H1 (cell line): ENCODE measurements around the gene PEX14.

Source experiments
- CTCF ChIP-seq, 3 experiments: IDR thresholded peaks; 1 replicate in 2 of 3; 2 replicates in 1 of 3; pipeline versions ENCODE4 v1.5.1 to v1.6.1; 2011; ENCODE audit warnings: low read length in 3 of 3, mild to moderate bottlenecking in 3 of 3, inconsistent platforms in 2 of 3, low read depth in 1 of 3, moderate library complexity in 1 of 3; ENCODE audit not compliant: insufficient read depth in 1 of 3; ENCODE audit errors: control extremely low read depth in 1 of 3
- E2F6 ChIP-seq: IDR thresholded peaks from 2 replicates; pipeline ENCODE4 v1.6.1; 2012; ENCODE audit warnings: inconsistent platforms
- EP300 ChIP-seq, 2 experiments: IDR thresholded peaks; 1 replicate in 1 of 2; 2 replicates in 1 of 2; pipeline ENCODE4 v1.6.1; 2011 to 2012; ENCODE audit warnings: low read depth in 2 of 2, low read length in 2 of 2, mild to moderate bottlenecking in 2 of 2, borderline replicate concordance in 1 of 2, inconsistent platforms in 1 of 2, moderate library complexity in 1 of 2
- EZH2 ChIP-seq: fragments of 200-600 bp; sonication (generic); IDR thresholded peaks from 2 replicates; pipeline ENCODE4 v1.7.1; 2012; ENCODE audit warnings: low read depth, mild to moderate bottlenecking, moderate library complexity, low read length, inconsistent platforms; ENCODE audit not compliant: severe bottlenecking
- JUND ChIP-seq: IDR thresholded peaks from 2 replicates; pipeline ENCODE4 v1.6.1; 2011; ENCODE audit warnings: mild to moderate bottlenecking, improper control_type of control experiment, low read length
- KDM5A ChIP-seq: fragments of 200-600 bp; IDR thresholded peaks from 2 replicates; pipeline ENCODE4 v1.7.1; 2012; ENCODE audit warnings: mild to moderate bottlenecking, low read length, inconsistent platforms, mixed read lengths
- MAFK ChIP-seq: IDR thresholded peaks from 2 replicates; pipeline ENCODE4 v1.6.1; 2012; ENCODE audit warnings: low read depth, mild to moderate bottlenecking, improper control_type of control experiment, low read length
- POLR2AphosphoS5 ChIP-seq: IDR thresholded peaks from 2 replicates; pipeline ENCODE4 v1.6.1; 2011; ENCODE audit warnings: low read depth, low read length
- SRF ChIP-seq: IDR thresholded peaks from 2 replicates; pipeline ENCODE4 v1.6.1; 2011; ENCODE audit warnings: mild to moderate bottlenecking, low read depth, low read length, moderate library complexity
- SUZ12 ChIP-seq: fragments of 200-600 bp; sonication (generic); IDR thresholded peaks from 2 replicates; pipeline ENCODE4 v1.6.1; 2012; ENCODE audit warnings: mild to moderate bottlenecking, inconsistent platforms, low read length, moderate library complexity, mixed read lengths
- TAF1 ChIP-seq: IDR thresholded peaks from 2 replicates; pipeline ENCODE4 v1.6.1; 2011; ENCODE audit warnings: mild to moderate bottlenecking, low read depth, low read length
- YY1 ChIP-seq: IDR thresholded peaks from 2 replicates; pipeline ENCODE4 v1.6.1; 2011; ENCODE audit warnings: low read depth, mild to moderate bottlenecking, low read length
- ZNF274 ChIP-seq: IDR thresholded peaks from 2 replicates; pipeline ENCODE4 v1.7.0; 2012; ENCODE audit warnings: low read length, borderline replicate concordance; ENCODE audit errors: extremely low read depth
- TF ChIP-seq, protein P1 (sequence below): IDR thresholded peaks from 2 replicates; pipeline ENCODE4 v1.6.1; 2012; ENCODE audit warnings: inconsistent platforms

GRCh38 chr1:10679496-10680220 lies 204.9 kb downstream of the PEX14 start:
- TF ChIP-seq CTCF (IDR thresholded peaks at IDR 0.05; ENCODE audit: control extremely low read depth in 1 of 3, insufficient read depth in 1 of 3, low read depth in 1 of 3, low read length in 3 of 3) = no peak
- no peak for TF ChIP-seq POLR2AphosphoS5
- no peak for TF ChIP-seq EZH2
- TF ChIP-seq YY1 = peak; percentile 83
- TF ChIP-seq, protein P1, sequence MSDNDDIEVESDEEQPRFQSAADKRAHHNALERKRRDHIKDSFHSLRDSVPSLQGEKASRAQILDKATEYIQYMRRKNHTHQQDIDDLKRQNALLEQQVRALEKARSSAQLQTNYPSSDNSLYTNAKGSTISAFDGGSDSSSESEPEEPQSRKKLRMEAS = no peak
- TF ChIP-seq ZNF274 = no peak
- TF ChIP-seq E2F6 = no peak
- no peak for TF ChIP-seq KDM5A
- TF ChIP-seq MAFK = no peak
- no peak for TF ChIP-seq TAF1
- no peak for TF ChIP-seq SUZ12
- TF ChIP-seq SRF = peak; percentile 27; the same call in 1 of the 2 replicates
- TF ChIP-seq JUND = 0 out of 2 replicates have a peak, but pooled peaks have one; percentile 12
- TF ChIP-seq EP300 (IDR thresholded peaks at IDR 0.05; ENCODE audit: borderline replicate concordance in 1 of 2, low read depth in 2 of 2, low read length in 2 of 2) = peak in 1 of 2 experiments; percentile 35; a peak in 1 of 3 replicates
